HepG2 (cell line): ENCODE results near the gene ARHGAP9. TPM values are rescaled to one million over a fixed set of nuclear protein-coding genes. Genes with fewer than 3 reads are reported as not detected.
A peak's percentile ranks its signal among the peaks of the same experiment; 100 is the strongest.

Experiments
- HMG20B ChIP-seq: conservative IDR thresholded peaks from 2 replicates; pipeline ENCODE4 v1.6.1; 2016; ENCODE audit warnings: missing genetic modification reagents, missing compliant biosample characterization
- HNRNPUL1 ChIP-seq: fragments of 200-400 bp; formaldehyde crosslinking; IDR thresholded peaks from 2 replicates; pipeline ENCODE4 v1.6.1; 2017; ENCODE audit warnings: low read depth, mild to moderate bottlenecking, low read length, moderate library complexity
- IRF2 ChIP-seq: IDR thresholded peaks from 2 replicates; pipeline ENCODE4 v1.6.1; 2018; ENCODE audit warnings: missing genetic modification reagents, missing compliant biosample characterization
- MATR3 ChIP-seq: sonication (generic); formaldehyde crosslinking; IDR thresholded peaks from 2 replicates; pipeline ENCODE4 v1.4.0; 2020; ENCODE audit warnings: missing genetic modification reagents
- RAD21 ChIP-seq: fragments of 450-650 bp; formaldehyde crosslinking; IDR thresholded peaks from 2 replicates; pipeline ENCODE4 v1.5.0; 2020; ENCODE audit warnings: mild to moderate bottlenecking
- RFX1 ChIP-seq: fragments of 450-650 bp; IDR thresholded peaks from 2 replicates; pipeline ENCODE4 v1.6.1; 2017
- RXRB ChIP-seq: IDR thresholded peaks from 2 replicates; pipeline ENCODE4 v1.6.1; 2016; ENCODE audit warnings: borderline replicate concordance, missing genetic modification reagents, missing compliant biosample characterization
- SPEN ChIP-seq: sonication (generic); formaldehyde crosslinking; IDR thresholded peaks from 2 replicates; pipeline ENCODE4 v1.5.1; 2020; ENCODE audit warnings: low read depth, mild to moderate bottlenecking, missing genetic modification reagents
- ZBTB44 ChIP-seq: sonication (generic); formaldehyde crosslinking; IDR thresholded peaks from 2 replicates; pipeline ENCODE4 v1.4.0; 2020; ENCODE audit warnings: missing genetic modification reagents
- ZFYVE20 ChIP-seq: sonication (generic); formaldehyde crosslinking; IDR thresholded peaks from 2 replicates; pipeline ENCODE4 v1.8.0; 2023; ENCODE audit warnings: low read depth, mild to moderate bottlenecking, moderate library complexity, missing genetic modification reagents, borderline replicate concordance
- ZKSCAN1 ChIP-seq: fragments of 150-350 bp; IDR thresholded peaks from 2 replicates; pipeline ENCODE4 v1.6.1; 2014; ENCODE audit warnings: low read length
- ZNF234 ChIP-seq: sonication (generic); formaldehyde crosslinking; conservative IDR thresholded peaks from 2 replicates; pipeline ENCODE4 v1.5.1; 2020; ENCODE audit warnings: mild to moderate bottlenecking, missing genetic modification reagents
- ZNF263 ChIP-seq: sonication (generic); formaldehyde crosslinking; IDR thresholded peaks from 2 replicates; pipeline ENCODE4 v1.4.0; 2020; ENCODE audit warnings: missing genetic modification reagents
- ZNF574 ChIP-seq: sonication (generic); formaldehyde crosslinking; IDR thresholded peaks from 2 replicates; pipeline ENCODE4 v1.4.0; 2020; ENCODE audit warnings: missing genetic modification reagents
- ZNF670 ChIP-seq: sonication (generic); formaldehyde crosslinking; IDR thresholded peaks from 2 replicates; pipeline ENCODE4 v1.8.0; 2022; ENCODE audit warnings: mild to moderate bottlenecking, missing genetic modification reagents, borderline replicate concordance
- ZNF761 ChIP-seq: sonication (generic); formaldehyde crosslinking; conservative IDR thresholded peaks from 2 replicates; pipeline ENCODE4 v1.4.0; 2020; ENCODE audit warnings: mild to moderate bottlenecking, missing genetic modification reagents
- ZNF766 ChIP-seq: sonication (generic); formaldehyde crosslinking; IDR thresholded peaks from 2 replicates; pipeline ENCODE4 v1.5.0; 2020; ENCODE audit warnings: missing genetic modification reagents, borderline replicate concordance
- ZNF816 ChIP-seq: sonication (generic); formaldehyde crosslinking; IDR thresholded peaks from 2 replicates; pipeline ENCODE4 v1.8.0; 2022; ENCODE audit warnings: missing genetic modification reagents, mild to moderate bottlenecking, borderline replicate concordance
- polyA plus RNA-seq, 8 experiments: library from polyadenylated mRNA; depleted of rRNA in 3 of 8; stranded (reverse) in 7 of 8; unstranded in 1 of 8; fragments of >200 nt; fragmentation: Illumina TruSeq in 4 of 8; extraction: Trizol in 4 of 8; gene quantifications; 2 replicates each; pipeline versions ENCODE4 v1.2.1 to v1.2.3, GENCODE V29; 2011 to 2016; ENCODE audit warnings: low read depth in 4 of 8, missing spikeins in 1 of 8, mixed read lengths in 1 of 8; ENCODE audit not compliant: insufficient read depth in 1 of 8
- total RNA-seq, 5 experiments: library from RNA; depleted of rRNA; stranded (reverse); fragments of >200 nt; fragmentation: Illumina TruSeq; extraction: Trizol; gene quantifications; 2 replicates each; pipeline ENCODE4 v1.2.3, GENCODE V29; 2016; ENCODE audit warnings: low read depth in 1 of 5
- TF ChIP-seq, protein P1 (sequence below): sonication (generic); formaldehyde crosslinking; IDR thresholded peaks from 2 replicates; pipeline ENCODE4 v1.5.0; 2020; ENCODE audit warnings: mild to moderate bottlenecking, missing genetic modification reagents, borderline replicate concordance
- TF ChIP-seq, protein P2 (sequence below): sonication (generic); formaldehyde crosslinking; IDR thresholded peaks from 2 replicates; pipeline ENCODE4 v1.5.0; 2020; ENCODE audit warnings: missing genetic modification reagents

ARHGAP9 gene
- total and polyA plus RNA-seq, 2 of the 13 experiments (the other 11 are each of a cell fraction or from before 2014, with no cell fraction given), result 0.18 to 1.2 TPM

GRCh38 chr12:57487597-57488401 is 8.1 kb upstream of the ARHGAP9 start, which contains the start of gene MARS1 (continued):
- TF ChIP-seq ZNF574 (CRISPR knock-in tag), result peak; percentile 99
- TF ChIP-seq ZNF761 (CRISPR knock-in tag), result peak; percentile 58; the same call in 1 of the 2 replicates
- TF ChIP-seq ZNF234, result no peak
- peak; percentile 81 for TF ChIP-seq IRF2 (CRISPR knock-in tag)
- peak; percentile 13; the same call in 1 of the 2 replicates for TF ChIP-seq RXRB (CRISPR knock-in tag)
- no peak for TF ChIP-seq ZNF816
- no peak for TF ChIP-seq MATR3 (CRISPR knock-in tag)
- TF ChIP-seq, protein P1, sequence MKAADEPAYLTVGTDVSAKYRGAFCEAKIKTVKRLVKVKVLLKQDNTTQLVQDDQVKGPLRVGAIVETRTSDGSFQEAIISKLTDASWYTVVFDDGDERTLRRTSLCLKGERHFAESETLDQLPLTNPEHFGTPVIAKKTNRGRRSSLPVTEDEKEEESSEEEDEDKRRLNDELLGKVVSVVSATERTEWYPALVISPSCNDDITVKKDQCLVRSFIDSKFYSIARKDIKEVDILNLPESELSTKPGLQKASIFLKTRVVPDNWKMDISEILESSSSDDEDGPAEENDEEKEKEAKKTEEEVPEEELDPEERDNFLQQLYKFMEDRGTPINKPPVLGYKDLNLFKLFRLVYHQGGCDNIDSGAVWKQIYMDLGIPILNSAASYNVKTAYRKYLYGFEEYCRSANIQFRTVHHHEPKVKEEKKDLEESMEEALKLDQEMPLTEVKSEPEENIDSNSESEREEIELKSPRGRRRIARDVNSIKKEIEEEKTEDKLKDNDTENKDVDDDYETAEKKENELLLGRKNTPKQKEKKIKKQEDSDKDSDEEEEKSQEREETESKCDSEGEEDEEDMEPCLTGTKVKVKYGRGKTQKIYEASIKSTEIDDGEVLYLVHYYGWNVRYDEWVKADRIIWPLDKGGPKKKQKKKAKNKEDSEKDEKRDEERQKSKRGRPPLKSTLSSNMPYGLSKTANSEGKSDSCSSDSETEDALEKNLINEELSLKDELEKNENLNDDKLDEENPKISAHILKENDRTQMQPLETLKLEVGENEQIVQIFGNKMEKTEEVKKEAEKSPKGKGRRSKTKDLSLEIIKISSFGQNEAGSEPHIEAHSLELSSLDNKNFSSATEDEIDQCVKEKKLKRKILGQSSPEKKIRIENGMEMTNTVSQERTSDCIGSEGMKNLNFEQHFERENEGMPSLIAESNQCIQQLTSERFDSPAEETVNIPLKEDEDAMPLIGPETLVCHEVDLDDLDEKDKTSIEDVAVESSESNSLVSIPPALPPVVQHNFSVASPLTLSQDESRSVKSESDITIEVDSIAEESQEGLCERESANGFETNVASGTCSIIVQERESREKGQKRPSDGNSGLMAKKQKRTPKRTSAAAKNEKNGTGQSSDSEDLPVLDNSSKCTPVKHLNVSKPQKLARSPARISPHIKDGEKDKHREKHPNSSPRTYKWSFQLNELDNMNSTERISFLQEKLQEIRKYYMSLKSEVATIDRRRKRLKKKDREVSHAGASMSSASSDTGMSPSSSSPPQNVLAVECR, result peak; percentile 95
- TF ChIP-seq HMG20B (CRISPR knock-in tag), result no peak
- no peak for TF ChIP-seq ZFYVE20 (CRISPR knock-in tag)
- no peak for TF ChIP-seq ZBTB44 (CRISPR knock-in tag)
- TF ChIP-seq, protein P2, sequence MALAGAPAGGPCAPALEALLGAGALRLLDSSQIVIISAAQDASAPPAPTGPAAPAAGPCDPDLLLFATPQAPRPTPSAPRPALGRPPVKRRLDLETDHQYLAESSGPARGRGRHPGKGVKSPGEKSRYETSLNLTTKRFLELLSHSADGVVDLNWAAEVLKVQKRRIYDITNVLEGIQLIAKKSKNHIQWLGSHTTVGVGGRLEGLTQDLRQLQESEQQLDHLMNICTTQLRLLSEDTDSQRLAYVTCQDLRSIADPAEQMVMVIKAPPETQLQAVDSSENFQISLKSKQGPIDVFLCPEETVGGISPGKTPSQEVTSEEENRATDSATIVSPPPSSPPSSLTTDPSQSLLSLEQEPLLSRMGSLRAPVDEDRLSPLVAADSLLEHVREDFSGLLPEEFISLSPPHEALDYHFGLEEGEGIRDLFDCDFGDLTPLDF (CRISPR knock-in tag), result no peak
- no peak for TF ChIP-seq ZKSCAN1
- TF ChIP-seq RAD21 (CRISPR knock-in tag), result 0 out of 2 replicates have a peak, but pooled peaks have one; percentile 30
- TF ChIP-seq ZNF670 (CRISPR knock-in tag), result 0 out of 2 replicates have a peak, but pooled peaks have one; percentile 36
- TF ChIP-seq HNRNPUL1, result no peak
- TF ChIP-seq SPEN (CRISPR knock-in tag), result peak; percentile 75; the same call in 1 of the 2 replicates
- TF ChIP-seq RFX1, result no peak
- TF ChIP-seq ZNF263, result no peak
- TF ChIP-seq ZNF766 (CRISPR knock-in tag), result no peak
